ENCODE results near the gene PPIA.
"Not testable (repeated sequence)": the region's sequence is repeated elsewhere in the genome, so short reads cannot be mapped to it uniquely, and the experiment has no call there.

Gene PPIA

DNA sequence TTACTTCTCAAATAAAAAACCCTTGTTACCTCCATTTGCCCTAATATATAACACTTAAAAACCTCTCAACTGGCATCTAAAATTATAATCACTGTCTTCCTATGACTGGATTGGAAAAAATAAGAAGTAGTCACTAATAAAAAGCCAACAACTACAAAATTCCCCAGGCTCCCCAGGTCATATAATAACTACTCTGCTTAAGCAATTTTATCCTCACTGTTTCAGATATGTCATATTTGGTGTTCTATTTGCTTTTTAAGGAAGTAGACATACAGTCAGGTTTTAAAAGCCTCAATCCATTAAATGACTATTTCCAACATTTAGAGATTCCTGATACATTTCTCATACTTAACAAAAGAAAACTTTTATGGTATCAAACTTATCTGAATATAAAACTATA, 49.0 kb downstream of the PPIA start:
- Histone ChIP-seq H3K4me1 (ENCODE audit: control insufficient read depth, insufficient read depth, low read length) (no peaks in the 10 kb centered on the region), H3K9ac (ENCODE audit: low read length) (no peak overlapping the region), H3K27ac (ENCODE audit: low read depth, low read length) (no peak overlapping the region), H3K27me3 (ENCODE audit: control insufficient read depth, insufficient read depth, low read length) (no peaks in the 10 kb centered on the region), H3K4me3 (ENCODE audit: low read depth, low read length) (no peak overlapping the region), H3K36me3 (ENCODE audit: control insufficient read depth, insufficient read depth, low read length) (peaks cover 23% of the 10 kb centered on the region), H3K9me3 (ENCODE audit: control insufficient read depth, insufficient read depth, low read depth, low read length) (no peaks in the 10 kb centered on the region)

DNA sequence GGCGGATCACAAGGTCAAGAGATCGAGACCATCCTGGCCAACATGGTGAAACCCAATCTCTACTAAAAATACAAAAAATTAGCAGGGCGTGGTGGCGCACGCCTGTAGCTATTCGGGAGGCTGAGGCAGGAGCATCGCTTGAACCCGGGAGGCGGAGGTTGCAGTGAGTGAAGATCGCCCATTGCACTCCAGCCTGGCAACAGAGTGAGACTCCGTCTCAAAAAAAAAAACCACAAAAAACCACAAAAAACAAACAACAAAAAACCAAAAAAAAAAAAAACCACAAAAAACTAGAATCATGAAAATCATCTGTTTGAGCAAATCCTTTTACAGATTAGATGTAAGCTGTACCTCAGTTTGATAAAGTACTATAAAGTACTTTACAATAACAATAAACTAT, 49.9 kb downstream of the PPIA start:
- H3K4me3 ChIP-seq (ENCODE audit: low read depth, low read length) = peak overlapping the region; percentile 98
- H3K9ac ChIP-seq (ENCODE audit: low read length) = peak overlapping the region; percentile 90
- H3K27ac ChIP-seq (ENCODE audit: low read depth, low read length); H3K4me1 ChIP-seq (ENCODE audit: control insufficient read depth, insufficient read depth, low read length); H3K9me3 ChIP-seq (ENCODE audit: control insufficient read depth, insufficient read depth, low read depth, low read length); H3K27me3 ChIP-seq (ENCODE audit: control insufficient read depth, insufficient read depth, low read length): not testable (repeated sequence)
- H3K36me3 ChIP-seq (ENCODE audit: control insufficient read depth, insufficient read depth, low read length) = peaks cover 14% of the 10 kb centered on the region

DNA sequence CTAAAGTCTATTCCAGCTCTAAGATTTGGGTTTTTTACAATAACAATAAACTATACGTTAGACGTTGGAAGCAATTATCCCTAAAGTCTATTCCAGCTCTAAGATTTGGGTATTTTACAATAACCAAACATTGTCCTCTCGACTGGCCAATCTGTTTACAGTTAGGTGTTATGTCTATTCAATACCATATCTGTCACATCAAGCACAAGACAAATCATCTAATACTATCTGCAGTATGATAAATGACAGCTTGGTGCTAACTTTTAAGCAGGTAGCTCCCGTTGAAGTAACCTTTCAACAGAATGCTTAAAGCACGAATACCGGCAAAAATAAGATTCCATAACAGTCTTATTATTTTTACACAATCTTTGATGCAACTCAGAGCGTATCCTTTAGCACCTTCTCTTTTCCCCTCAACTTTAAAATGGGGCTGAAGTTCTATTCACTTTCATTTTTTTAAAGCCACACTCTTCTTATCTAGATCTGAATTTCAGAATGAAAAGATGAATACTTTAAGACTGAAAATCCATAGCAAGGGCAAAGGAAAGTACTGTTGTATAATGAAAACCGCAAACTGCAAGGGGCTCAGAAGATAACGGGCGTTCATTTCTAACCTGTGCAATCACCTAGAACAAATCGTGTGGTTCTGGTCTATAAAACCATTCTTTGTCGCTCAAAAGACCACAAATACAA, 50.5 kb downstream of the PPIA start:
- Histone ChIP-seq H3K4me1 (ENCODE audit: control insufficient read depth, insufficient read depth, low read length) (no peaks in the 10 kb centered on the region), H3K27me3 (ENCODE audit: control insufficient read depth, insufficient read depth, low read length) (no peaks in the 10 kb centered on the region), H3K27ac (ENCODE audit: low read depth, low read length) (peak overlapping the region; percentile 63; the same call in 1 of the 2 replicates), H3K4me3 (ENCODE audit: low read depth, low read length) (peak overlapping the region; percentile 98), H3K36me3 (ENCODE audit: control insufficient read depth, insufficient read depth, low read length) (peaks cover 9% of the 10 kb centered on the region), H3K9me3 (ENCODE audit: control insufficient read depth, insufficient read depth, low read depth, low read length) (no peaks in the 10 kb centered on the region), H3K9ac (ENCODE audit: low read length) (peak overlapping the region; percentile 90)

DNA sequence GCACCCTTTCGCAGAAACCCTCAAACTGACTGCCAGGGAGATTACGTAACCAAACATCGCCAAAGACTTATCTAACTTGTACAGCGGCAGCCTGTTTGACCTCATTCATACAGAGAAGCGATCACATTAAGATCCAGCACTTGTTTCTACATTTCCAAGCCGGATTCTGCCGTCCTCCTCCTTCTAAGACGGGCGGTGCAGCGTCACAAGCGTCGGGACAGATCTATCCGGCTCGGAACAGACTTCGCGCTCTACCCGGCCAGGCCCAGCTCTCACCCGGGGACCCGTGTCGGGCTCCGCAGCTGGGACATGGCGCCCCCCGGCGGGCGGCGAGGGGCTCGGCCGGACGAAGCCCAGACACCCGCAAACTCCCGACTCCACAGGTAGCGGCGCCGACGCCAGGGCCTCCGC, 51.0 kb downstream of the PPIA start:
- H3K36me3 ChIP-seq (ENCODE audit: control insufficient read depth, insufficient read depth, low read length) = peaks cover 3% of the 10 kb centered on the region
- no peaks in the 10 kb centered on the region for H3K4me1 ChIP-seq (ENCODE audit: control insufficient read depth, insufficient read depth, low read length)
- H3K4me3 ChIP-seq (ENCODE audit: low read depth, low read length) = peak overlapping the region; percentile 98
- peak overlapping the region; percentile 63 for H3K27ac ChIP-seq (ENCODE audit: low read depth, low read length)
- peak overlapping the region; percentile 90 for H3K9ac ChIP-seq (ENCODE audit: low read length)
- no peaks in the 10 kb centered on the region for H3K27me3 ChIP-seq (ENCODE audit: control insufficient read depth, insufficient read depth, low read length)
- H3K9me3 ChIP-seq (ENCODE audit: control insufficient read depth, insufficient read depth, low read depth, low read length) = no peaks in the 10 kb centered on the region

DNA sequence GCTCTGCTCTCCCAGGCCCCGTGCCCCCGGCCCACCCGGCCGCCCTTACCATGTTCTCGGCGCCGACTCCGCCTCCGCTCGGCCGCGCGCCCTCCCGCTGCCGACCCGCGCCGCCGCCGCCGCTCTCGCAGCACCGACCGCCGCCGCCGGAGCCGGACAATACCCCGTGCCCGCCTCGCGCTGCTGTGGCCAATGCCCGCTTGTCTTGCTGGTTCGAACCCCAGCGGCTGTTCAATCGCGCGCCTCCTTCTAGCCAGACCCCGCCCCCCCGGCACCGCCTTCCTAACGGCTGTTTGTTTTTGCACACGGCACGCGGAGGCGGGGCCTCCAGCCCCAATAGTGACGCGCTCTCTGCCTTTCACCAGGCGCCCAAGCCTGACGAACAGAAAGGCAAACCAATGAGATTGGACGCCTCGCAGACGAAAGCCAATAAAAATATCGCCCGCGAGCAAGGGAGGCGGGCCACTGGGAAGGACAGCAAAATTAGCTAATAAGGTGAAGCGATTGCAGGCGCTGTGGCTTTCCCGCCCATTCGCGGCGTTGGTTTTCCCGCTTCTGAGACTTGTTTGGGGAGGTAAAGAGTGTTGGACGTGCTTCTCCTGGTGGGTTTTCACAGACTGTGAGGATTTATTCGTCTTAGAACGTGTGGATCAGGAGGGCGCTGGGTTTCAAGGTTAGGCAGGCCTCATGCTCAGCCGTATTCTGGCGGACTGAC, 51.6 kb downstream of the PPIA start, which contains the start of gene H2AZ2:
Gene H2AZ2 (minus strand): TSS at position 168 of the 715 bp plus-strand sequence. CDS start 116 bp downstream, at position 52.
- Histone ChIP-seq H3K4me1 (ENCODE audit: control insufficient read depth, insufficient read depth, low read length) (no peaks in the 10 kb centered on the region), H3K27me3 (ENCODE audit: control insufficient read depth, insufficient read depth, low read length) (no peaks in the 10 kb centered on the region), H3K9ac (ENCODE audit: low read length) (peak within 1 kb of the TSS; percentile 94), H3K36me3 (ENCODE audit: control insufficient read depth, insufficient read depth, low read length) (no peaks in the 10 kb centered on the region), H3K27ac (ENCODE audit: low read depth, low read length) (peak within 1 kb of the TSS; percentile 63), H3K9me3 (ENCODE audit: control insufficient read depth, insufficient read depth, low read depth, low read length) (no peaks in the 10 kb centered on the region), H3K4me3 (ENCODE audit: low read depth, low read length) (peak within 1 kb of the TSS; percentile 98)

DNA sequence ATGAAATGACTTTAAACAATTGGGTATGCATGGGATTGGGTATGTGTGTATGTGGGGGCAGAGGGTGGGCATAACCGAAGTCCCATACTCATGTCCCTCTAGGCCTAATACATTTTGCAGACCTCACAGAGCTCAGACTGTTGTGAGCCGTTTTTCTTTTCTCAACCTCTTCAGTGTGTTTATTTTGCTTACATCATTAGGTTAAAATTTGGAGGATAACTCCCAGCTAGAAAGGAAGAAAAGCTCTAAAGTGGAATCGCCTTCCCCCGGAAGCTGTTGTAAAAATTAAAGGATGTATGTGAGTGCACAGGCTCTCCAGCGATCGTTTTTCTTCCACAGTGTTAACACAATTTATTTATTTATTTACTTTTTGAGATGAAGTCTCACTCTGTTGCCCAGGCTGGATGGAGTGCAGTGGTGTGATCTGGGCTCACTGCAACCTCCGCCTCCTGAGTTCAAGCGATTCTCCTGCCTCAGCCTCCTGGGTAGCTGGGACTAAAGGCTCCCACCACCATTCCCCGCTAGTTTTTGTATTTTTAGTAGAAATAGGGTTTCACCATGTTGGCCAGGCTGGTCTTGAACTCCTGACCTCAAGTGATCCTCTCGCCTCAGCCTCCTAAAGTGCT, 52.9 kb downstream of the PPIA start:
- Histone ChIP-seq H3K36me3 (ENCODE audit: control insufficient read depth, insufficient read depth, low read length) (no peaks in the 10 kb centered on the region), H3K4me3 (ENCODE audit: low read depth, low read length) (peak overlapping the region; percentile 68), H3K27ac (ENCODE audit: low read depth, low read length) (no peak overlapping the region)

DNA sequence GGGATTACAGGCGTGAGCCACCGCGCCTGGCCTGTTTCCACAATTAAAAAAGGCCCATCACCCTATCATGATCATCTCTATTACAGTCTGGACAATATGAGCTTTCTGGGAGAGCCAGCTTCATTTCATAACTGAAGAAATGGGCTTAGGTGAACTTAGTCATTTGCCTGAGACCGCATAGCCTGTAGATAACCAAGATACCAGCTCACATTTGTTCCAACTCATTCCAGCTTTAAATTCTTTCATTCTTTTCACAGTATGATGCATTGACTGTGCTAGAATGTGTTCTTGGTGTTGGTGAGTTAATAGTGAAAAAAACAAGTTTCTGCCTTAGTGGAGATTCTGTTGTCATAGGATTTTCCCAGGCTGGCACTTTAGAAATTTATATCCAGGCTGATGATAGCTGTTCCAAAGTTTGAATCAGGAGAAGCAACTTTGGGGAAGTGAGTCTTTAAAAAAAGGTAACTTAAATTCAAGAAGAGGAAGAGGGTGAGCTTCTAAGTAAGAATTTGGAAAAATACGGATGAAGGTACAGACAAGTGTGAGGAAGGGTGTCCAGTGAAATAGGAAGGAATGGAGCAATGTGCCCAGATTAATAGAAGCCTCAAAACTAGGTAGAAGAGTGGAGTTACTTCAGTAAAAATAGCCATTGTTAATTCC, 53.5 kb downstream of the PPIA start:
- no peaks in the 10 kb centered on the region for H3K27me3 ChIP-seq (ENCODE audit: control insufficient read depth, insufficient read depth, low read length)
- no peaks in the 10 kb centered on the region for H3K4me1 ChIP-seq (ENCODE audit: control insufficient read depth, insufficient read depth, low read length)
- no peak overlapping the region for H3K4me3 ChIP-seq (ENCODE audit: low read depth, low read length)
- H3K9me3 ChIP-seq (ENCODE audit: control insufficient read depth, insufficient read depth, low read depth, low read length) = no peaks in the 10 kb centered on the region
- no peak overlapping the region for H3K27ac ChIP-seq (ENCODE audit: low read depth, low read length)
- no peaks in the 10 kb centered on the region for H3K36me3 ChIP-seq (ENCODE audit: control insufficient read depth, insufficient read depth, low read length)
- no peak overlapping the region for H3K9ac ChIP-seq (ENCODE audit: low read length)

More for the DNA sequence above, 52.9 kb downstream of the PPIA start:
- H3K9me3 ChIP-seq (ENCODE audit: control insufficient read depth, insufficient read depth, low read depth, low read length) = no peaks in the 10 kb centered on the region
- H3K27me3 ChIP-seq (ENCODE audit: control insufficient read depth, insufficient read depth, low read length) = no peaks in the 10 kb centered on the region
- no peaks in the 10 kb centered on the region for H3K4me1 ChIP-seq (ENCODE audit: control insufficient read depth, insufficient read depth, low read length)
- H3K9ac ChIP-seq (ENCODE audit: low read length) = peak overlapping the region; percentile 94

DNA sequence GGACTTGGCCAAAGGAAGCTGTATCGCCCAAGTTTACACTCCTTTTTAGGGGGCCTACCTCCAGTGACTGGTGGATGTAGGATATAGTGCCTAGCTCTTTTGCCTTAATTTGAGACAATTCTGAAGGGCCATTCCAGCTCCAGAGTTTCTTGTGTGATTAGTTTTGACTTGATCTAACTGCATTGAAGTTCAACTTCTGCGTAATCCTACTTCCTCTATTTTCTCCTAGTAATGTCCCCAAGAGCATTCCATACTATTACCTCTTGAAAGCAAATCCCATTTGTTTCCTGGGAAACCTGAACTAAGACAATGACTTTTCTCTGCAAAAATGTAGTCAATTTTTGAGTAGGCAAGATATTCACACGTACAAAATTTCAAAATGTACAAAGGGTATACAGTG, 56.1 kb downstream of the PPIA start:
- H3K9ac ChIP-seq (ENCODE audit: low read length) = no peak overlapping the region
- no peak overlapping the region for H3K27ac ChIP-seq (ENCODE audit: low read depth, low read length)
- H3K36me3 ChIP-seq (ENCODE audit: control insufficient read depth, insufficient read depth, low read length) = no peaks in the 10 kb centered on the region
- no peaks in the 10 kb centered on the region for H3K27me3 ChIP-seq (ENCODE audit: control insufficient read depth, insufficient read depth, low read length)
- no peaks in the 10 kb centered on the region for H3K9me3 ChIP-seq (ENCODE audit: control insufficient read depth, insufficient read depth, low read depth, low read length)
- no peak overlapping the region for H3K4me3 ChIP-seq (ENCODE audit: low read depth, low read length)
- H3K4me1 ChIP-seq (ENCODE audit: control insufficient read depth, insufficient read depth, low read length) = no peaks in the 10 kb centered on the region

All from HUES6 (cell line).